K562 (cell line): ENCODE measurements around the gene POLN. TPM values are rescaled to one million over a fixed set of nuclear protein-coding genes. Genes with fewer than 3 reads are reported as not detected.

Experiments
- CEBPG ChIP-seq, 3 experiments: fragments of 200-800 bp in 1 of 3; sonication (Bioruptor generic) in 1 of 3; sonication (generic) in 1 of 3; formaldehyde crosslinking in 1 of 3; IDR thresholded peaks in 2 of 3; conservative IDR thresholded peaks in 1 of 3; 2 replicates each; pipeline versions ENCODE4 v1.6.1 to v1.8.0; 2016 to 2022; ENCODE audit warnings: missing compliant biosample characterization in 2 of 3, missing genetic modification characterization in 2 of 3, mild to moderate bottlenecking in 1 of 3, missing genetic modification reagents in 1 of 3
- NONO ChIP-seq, 2 experiments: fragments of 200-400 bp in 1 of 2; fragments of 450-650 bp in 1 of 2; formaldehyde crosslinking in 1 of 2; IDR thresholded peaks; 2 replicates each; pipeline ENCODE4 v1.6.1; 2017; ENCODE audit warnings: low read depth in 2 of 2, mild to moderate bottlenecking in 2 of 2, moderate library complexity in 2 of 2, low read length in 1 of 2
- PCBP1 ChIP-seq: fragments of 200-400 bp; formaldehyde crosslinking; IDR thresholded peaks from 2 replicates; pipeline ENCODE4 v1.6.1; 2018; ENCODE audit warnings: mild to moderate bottlenecking, low read depth, low read length; ENCODE audit not compliant: poor library complexity, severe bottlenecking
- U2AF2 ChIP-seq: fragments of 200-400 bp; formaldehyde crosslinking; optimal IDR thresholded peaks from 2 replicates; pipeline ENCODE3; 2017; ENCODE audit warnings: low read depth, mild to moderate bottlenecking, low read length
- YBX1 ChIP-seq: fragments of 450-650 bp; IDR thresholded peaks from 2 replicates; pipeline ENCODE4 v1.7.1; 2016; ENCODE audit warnings: mild to moderate bottlenecking
- YY1 ChIP-seq, 3 experiments: IDR thresholded peaks; 2 replicates each; pipeline ENCODE4 v1.6.1; 2011; ENCODE audit warnings: low read length in 2 of 3, mild to moderate bottlenecking in 2 of 3, moderate library complexity in 2 of 3, borderline replicate concordance in 1 of 3, control low read depth in 1 of 3, low read depth in 1 of 3; ENCODE audit not compliant: insufficient read depth in 3 of 3, insufficient replicate concordance in 2 of 3, control insufficient read depth in 1 of 3, insufficient read length in 1 of 3; ENCODE audit errors: extremely low read depth in 1 of 3
- ZC3H4 ChIP-seq: sonication (generic); formaldehyde crosslinking; IDR thresholded peaks from 2 replicates; pipeline ENCODE4 v1.9.0; 2021; ENCODE audit warnings: missing genetic modification reagents, borderline replicate concordance
- ZNF121 ChIP-seq: sonication (generic); formaldehyde crosslinking; conservative IDR thresholded peaks from 2 replicates; pipeline ENCODE4 v1.8.0; 2022; ENCODE audit warnings: missing genetic modification reagents
- ZNF445 ChIP-seq: fragments of 250-450 bp; sonication (Bioruptor Pico); IDR thresholded peaks from 2 replicates; pipeline ENCODE4 v1.4.0; 2020; ENCODE audit warnings: low read depth, mild to moderate bottlenecking, moderate library complexity
- polyA plus RNA-seq, 8 experiments: library from polyadenylated mRNA; depleted of rRNA in 4 of 8; stranded (reverse) in 5 of 8; unstranded in 3 of 8; fragments of >200 nt; fragmentation: Nextera tagmentation in 2 of 8; fragmentation: Illumina TruSeq in 1 of 8; extraction: Ambion mirVana in 2 of 8; extraction: Trizol in 1 of 8; gene quantifications; 2 replicates each; pipeline versions ENCODE4 v1.2.1 to v1.2.3, GENCODE V29; 2011 to 2014; ENCODE audit warnings: inconsistent platforms in 1 of 8, missing spikeins in 1 of 8
- total RNA-seq, 7 experiments: library from RNA; depleted of rRNA in 6 of 7; stranded (reverse); fragments of >200 nt in 6 of 7; fragmentation: Illumina TruSeq in 2 of 7; extraction: Trizol in 2 of 7; gene quantifications; 2 replicates each; pipeline versions ENCODE4 v1.2.1 to v1.2.3, GENCODE V29; 2011 to 2021; ENCODE audit warnings: low replicate concordance in 1 of 7
- TF ChIP-seq, protein P1 (sequence below): fragments of 250-450 bp; sonication (Bioruptor Pico); IDR thresholded peaks from 2 replicates; pipeline ENCODE4 v1.9.0; 2021; ENCODE audit warnings: mild to moderate bottlenecking, inconsistent platforms

POLN gene
- total and polyA plus RNA-seq, 9 of the 15 experiments (the other 6 are each of a cell fraction or from before 2014, with no cell fraction given) = 0.08 to 0.91 (median 0.32) TPM

DNA sequence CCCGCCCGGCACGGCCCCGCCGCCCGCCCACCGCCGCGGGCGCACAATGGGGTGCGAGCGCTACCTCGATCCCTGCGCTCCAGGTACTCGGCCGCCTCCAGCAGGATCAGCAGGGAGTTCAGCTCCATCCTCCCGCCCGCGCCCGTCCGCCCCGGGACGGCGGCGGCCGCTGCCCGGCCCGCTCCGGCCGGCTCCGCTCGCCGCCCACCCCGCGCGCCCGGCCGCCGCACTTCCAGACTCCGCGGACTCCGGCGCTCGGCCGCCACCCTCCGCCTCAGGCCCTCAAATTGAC is 19.9 kb upstream of the POLN start, which contains the start of gene MXD4 (continued):
- TF ChIP-seq PCBP1 (peak; percentile 19), YY1 (IDR thresholded peaks at IDR 0.05; ENCODE audit: borderline replicate concordance in 1 of 3, control insufficient read depth in 1 of 3, extremely low read depth in 1 of 3, insufficient read depth in 3 of 3, insufficient read length in 1 of 3, insufficient replicate concordance in 2 of 3, low read depth in 1 of 3, low read length in 2 of 3) (peak in 1 of 3 experiments; percentile 2), NONO (IDR thresholded peaks at IDR 0.05; ENCODE audit: low read depth in 2 of 2, low read length in 1 of 2) (peak in 1 of 2 experiments; percentile 70; a peak in 1 of 4 replicates), U2AF2 (no peak), ZC3H4 (CRISPR knock-in tag) (no peak), ZNF121 (CRISPR knock-in tag) (no peak), CEBPG (CRISPR knock-in tag; IDR thresholded peaks at IDR 0.05) (no peak), CEBPG (tag; conservative IDR thresholded peaks at IDR 0.05 in 1 of 2, IDR thresholded peaks at IDR 0.05 in 1 of 2) (no peak; a peak in 1 of 4 replicates), ZNF445 (CRISPR knock-in tag) (no peak), YBX1 (no peak)
- TF ChIP-seq, protein P1, sequence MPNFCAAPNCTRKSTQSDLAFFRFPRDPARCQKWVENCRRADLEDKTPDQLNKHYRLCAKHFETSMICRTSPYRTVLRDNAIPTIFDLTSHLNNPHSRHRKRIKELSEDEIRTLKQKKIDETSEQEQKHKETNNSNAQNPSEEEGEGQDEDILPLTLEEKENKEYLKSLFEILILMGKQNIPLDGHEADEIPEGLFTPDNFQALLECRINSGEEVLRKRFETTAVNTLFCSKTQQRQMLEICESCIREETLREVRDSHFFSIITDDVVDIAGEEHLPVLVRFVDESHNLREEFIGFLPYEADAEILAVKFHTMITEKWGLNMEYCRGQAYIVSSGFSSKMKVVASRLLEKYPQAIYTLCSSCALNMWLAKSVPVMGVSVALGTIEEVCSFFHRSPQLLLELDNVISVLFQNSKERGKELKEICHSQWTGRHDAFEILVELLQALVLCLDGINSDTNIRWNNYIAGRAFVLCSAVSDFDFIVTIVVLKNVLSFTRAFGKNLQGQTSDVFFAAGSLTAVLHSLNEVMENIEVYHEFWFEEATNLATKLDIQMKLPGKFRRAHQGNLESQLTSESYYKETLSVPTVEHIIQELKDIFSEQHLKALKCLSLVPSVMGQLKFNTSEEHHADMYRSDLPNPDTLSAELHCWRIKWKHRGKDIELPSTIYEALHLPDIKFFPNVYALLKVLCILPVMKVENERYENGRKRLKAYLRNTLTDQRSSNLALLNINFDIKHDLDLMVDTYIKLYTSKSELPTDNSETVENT (CRISPR knock-in tag) = 0 out of 2 replicates have a peak, but pooled peaks have one; percentile 27
- TF ChIP-seq, all 486 proteins: peak for 6
